Gastroesophageal sphincter (tissue), 4 donors: ENCODE data around the gene NGEF. TPM values are rescaled to one million over a fixed set of nuclear protein-coding genes. Genes with fewer than 3 reads are reported as not detected.
A peak's percentile ranks its signal among the peaks of the same experiment; 100 is the strongest.

Source experiments
- ATAC-seq: fragments of 150-250 bp; one replicate; pipeline ENCODE4 v1.9.1; 2016; ENCODE audit warnings: mild to moderate bottlenecking, moderate library complexity
- H3K27ac ChIP-seq, 4 donors: fragments of 200-600 bp; sonication (generic) in 3 of 4; 1 replicate in 3 of 4; 2 replicates in 1 of 4; pipeline ENCODE4 v1.5.1; 2016 to 2019
- H3K27me3 ChIP-seq: fragments of 200-600 bp; sonication (generic); one replicate; pipeline ENCODE4 v1.5.1; 2019
- H3K36me3 ChIP-seq, 2 donors: fragments of 200-600 bp; sonication (generic); one replicate each; pipeline ENCODE4 v1.5.1; 2019; ENCODE audit warnings: control low read depth in 1 of 2
- H3K4me1 ChIP-seq, 3 donors: fragments of 200-600 bp; sonication (generic); 1 replicate in 2 of 3; 2 replicates in 1 of 3; pipeline ENCODE4 v1.5.1; 2016 to 2019; ENCODE audit warnings: control low read depth in 2 of 3
- H3K4me3 ChIP-seq, 2 donors: fragments of 200-600 bp; sonication (generic); one replicate each; pipeline ENCODE4 v1.5.1; 2019; ENCODE audit warnings: mild to moderate bottlenecking in 1 of 2, moderate library complexity in 1 of 2
- H3K9me3 ChIP-seq, 3 donors: fragments of 200-600 bp; sonication (generic); one replicate each; pipeline ENCODE4 v1.5.1; 2017 to 2019; ENCODE audit warnings: control low read depth in 2 of 3
- CTCF ChIP-seq, 4 experiments: fragments of 200-600 bp in 2 of 4; fragments of 450-650 bp in 2 of 4; sonication (generic) in 1 of 4; IDR thresholded peaks; one replicate each; pipeline ENCODE4 v1.5.1; 2017 to 2019; ENCODE audit warnings: antibody characterized with exemption in 4 of 4, mild to moderate bottlenecking in 2 of 4, moderate library complexity in 2 of 4
- EP300 ChIP-seq: sonication (generic); formaldehyde crosslinking; IDR thresholded peaks from one replicate; pipeline ENCODE4 v1.6.1; 2017; ENCODE audit warnings: antibody characterized with exemption, mild to moderate bottlenecking
- POLR2A ChIP-seq, 2 donors: fragments of 450-650 bp; IDR thresholded peaks; one replicate each; pipeline ENCODE4 v1.6.1; 2017; ENCODE audit warnings: antibody characterized with exemption in 2 of 2, mild to moderate bottlenecking in 2 of 2, moderate library complexity in 1 of 2
- POLR2AphosphoS5 ChIP-seq: sonication (generic); formaldehyde crosslinking; IDR thresholded peaks from one replicate; pipeline ENCODE4 v1.6.1; 2017; ENCODE audit warnings: antibody characterized with exemption
- WGBS, 2 donors: methylation state at CpG; one replicate each; pipeline ENCODE4 v1.1.5; 2018; ENCODE audit warnings: low coverage in 1 of 2; 5-methylcytosine and 5-hydroxymethylcytosine counted together
- total RNA-seq, 4 donors: library from RNA; depleted of rRNA; stranded (reverse); fragments of >200 nt; gene quantifications; one replicate each; pipeline ENCODE4 v1.1.0, GENCODE V29; 2016

Gene NGEF
- total RNA-seq, 4 donors from 2014 or later, result 0.40 to 0.49 (median 0.46) TPM; not detected in 1

- WGBS, 2 donors, result 77 to 92% methylated on average over 2 to 4 of the region's 9 CpGs
These were observed 83.6 kb downstream of the NGEF start for GRCh38 chr2:232929303-232930058.

DNA sequence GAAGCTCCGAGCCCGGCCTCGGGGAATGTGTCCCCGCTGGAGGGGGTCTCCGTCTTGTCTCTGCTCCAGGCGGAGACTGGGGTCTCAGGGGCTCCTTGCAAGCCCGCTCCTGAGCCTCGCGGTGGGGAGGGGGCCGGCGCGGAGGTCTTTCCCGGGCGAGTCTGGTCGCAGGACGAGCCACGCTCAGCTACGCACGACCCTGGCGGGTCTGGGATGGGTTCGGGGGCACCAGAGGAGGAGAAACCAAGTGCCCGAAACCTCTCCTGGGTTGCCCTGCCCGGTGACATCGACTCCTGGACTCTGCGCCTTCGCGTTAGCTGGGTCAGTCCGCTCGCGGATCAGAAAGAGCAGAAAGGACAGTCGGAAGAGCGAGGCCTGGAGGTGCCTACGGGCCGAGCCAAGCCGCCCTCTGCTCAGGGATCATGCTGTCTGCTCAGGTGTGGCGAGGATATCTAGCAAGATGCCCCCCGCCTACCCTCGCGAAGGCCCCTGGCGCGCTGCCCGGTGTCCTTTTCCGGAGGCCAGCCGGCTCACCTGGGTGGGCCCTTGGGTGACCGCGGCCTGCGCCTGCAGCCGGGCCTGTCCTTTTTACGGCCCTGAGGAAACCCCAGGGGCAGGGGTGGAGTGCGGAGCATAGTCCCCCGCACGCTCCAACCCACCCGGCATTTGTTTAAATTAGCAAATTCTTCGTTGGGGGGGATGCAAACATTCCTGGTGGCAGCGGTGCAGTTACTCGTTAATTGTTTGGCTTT lies 84.3 kb downstream of the NGEF start:
- 30 to 31% methylated on average over 6 to 10 of the region's 56 CpGs for WGBS, 2 donors
- peaks cover 0 to 30% (median 10%) of the 10 kb centered on the region in 3 donors for H3K4me1 ChIP-seq
- ATAC-seq, result no peak
- H3K27ac ChIP-seq, result no peak overlapping the region
- peaks cover 0 to 6% (median 0%) of the 10 kb centered on the region in 3 donors for H3K9me3 ChIP-seq
- H3K4me3 ChIP-seq, result peak overlapping the region in 1 of 2 donors; percentile 53
- peaks cover 87% of the 10 kb centered on the region for H3K27me3 ChIP-seq
- H3K36me3 ChIP-seq, result no peaks in the 10 kb centered on the region
- no peak for TF ChIP-seq EP300
- TF ChIP-seq CTCF (IDR thresholded peaks at IDR 0.05), result no peak
- TF ChIP-seq POLR2AphosphoS5, result no peak
- no peak for TF ChIP-seq POLR2A (IDR thresholded peaks at IDR 0.05)

More at GRCh38 chr2:232929303-232930058, 83.6 kb downstream of the NGEF start:
- ATAC-seq, result no peak
- Histone ChIP-seq H3K4me1 (peaks cover 0 to 30% (median 10%) of the 10 kb centered on the region in 3 donors), H3K36me3 (no peaks in the 10 kb centered on the region), H3K4me3 (no peak overlapping the region), H3K27ac (no peak overlapping the region), H3K9me3 (peaks cover 0 to 1% (median 0%) of the 10 kb centered on the region in 3 donors), H3K27me3 (peaks cover 81% of the 10 kb centered on the region)
- TF ChIP-seq POLR2A (IDR thresholded peaks at IDR 0.05) (no peak), POLR2AphosphoS5 (no peak), EP300 (no peak), CTCF (IDR thresholded peaks at IDR 0.05) (no peak)

DNA sequence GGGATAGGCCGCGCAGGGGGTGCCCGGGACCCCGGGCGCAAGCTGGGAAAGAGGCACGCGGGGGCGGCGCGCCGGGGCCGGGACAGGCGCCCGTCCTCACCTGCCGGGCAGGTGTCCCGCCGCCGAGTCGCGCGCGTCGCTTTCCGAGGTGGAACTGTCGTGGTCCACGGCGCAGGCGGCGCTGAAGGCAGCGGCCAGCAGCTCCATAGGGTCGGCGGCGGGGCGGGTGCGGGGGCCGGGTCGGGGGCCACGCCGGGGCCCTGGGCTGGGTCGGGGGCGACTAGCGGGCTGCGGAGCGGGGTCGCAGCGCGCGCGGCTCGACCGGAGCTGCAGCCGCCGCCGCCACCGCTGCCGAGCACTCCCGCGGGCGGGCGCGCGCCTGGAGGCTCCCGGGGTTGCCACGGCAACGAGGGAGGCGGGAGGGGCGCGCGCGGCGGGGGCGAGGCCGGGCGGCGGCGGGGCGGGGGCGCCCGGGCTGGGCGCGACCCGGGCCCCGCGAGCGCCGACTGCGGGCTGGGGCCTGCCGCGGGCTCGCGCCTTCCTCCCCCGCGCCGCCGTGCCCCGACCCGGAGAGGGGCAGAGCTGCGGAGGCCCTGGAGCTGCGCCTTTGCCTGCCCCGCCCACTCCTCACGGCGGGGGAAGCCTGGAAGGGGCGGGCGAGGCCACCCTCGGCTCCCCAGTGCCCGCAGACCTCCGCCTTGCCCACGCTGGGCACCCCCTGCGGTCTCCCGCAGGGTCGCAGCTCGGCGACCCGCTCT lies 85.1 kb downstream of the NGEF start:
- Histone ChIP-seq H3K27me3 (peaks cover 87% of the 10 kb centered on the region), H3K4me3 (peak overlapping the region in 1 of 2 donors; percentile 53), H3K9me3 (peaks cover 0 to 6% (median 0%) of the 10 kb centered on the region in 3 donors), H3K36me3 (no peaks in the 10 kb centered on the region), H3K4me1 (peaks cover 0 to 30% (median 10%) of the 10 kb centered on the region in 3 donors), H3K27ac (peak overlapping the region in 1 of 4 donors; percentile 12)
- no CpG with 5 or more reads among the region's 114 CpGs for WGBS, 2 donors
- no peak for TF ChIP-seq CTCF (IDR thresholded peaks at IDR 0.05)
- TF ChIP-seq POLR2A (IDR thresholded peaks at IDR 0.05), result no peak
- TF ChIP-seq POLR2AphosphoS5, result no peak
- TF ChIP-seq EP300, result no peak
- no peak for ATAC-seq

GRCh38 chr2:232927032-232927792 lies 85.8 kb downstream of the NGEF start:
- Histone ChIP-seq H3K36me3 (no peaks in the 10 kb centered on the region), H3K27me3 (peaks cover 80% of the 10 kb centered on the region), H3K4me3 (peak overlapping the region in 1 of 2 donors; percentile 53), H3K9me3 (peaks cover 0 to 6% (median 0%) of the 10 kb centered on the region in 3 donors), H3K27ac (peak overlapping the region in 1 of 4 donors; percentile 12), H3K4me1 (peaks cover 0 to 30% (median 10%) of the 10 kb centered on the region in 3 donors)
- peak; percentile 8 for ATAC-seq
- no CpG with 5 or more reads among the region's 76 CpGs for WGBS, 2 donors
- TF ChIP-seq POLR2AphosphoS5 (no peak), POLR2A (IDR thresholded peaks at IDR 0.05) (no peak), CTCF (IDR thresholded peaks at IDR 0.05) (no peak), EP300 (no peak)
